HepG2 (cell line): ENCODE data around the gene CCDC154. TPM values are rescaled to one million over a fixed set of nuclear protein-coding genes. Genes with fewer than 3 reads are reported as not detected.

Experiments used
- DR1 ChIP-seq: sonication (generic); formaldehyde crosslinking; IDR thresholded peaks from 2 replicates; pipeline ENCODE4 v1.8.0; 2021; ENCODE audit warnings: mild to moderate bottlenecking, missing genetic modification reagents, inconsistent platforms
- GTF2F1 ChIP-seq: fragments of 150-350 bp; IDR thresholded peaks from 2 replicates; pipeline ENCODE4 v1.6.1; 2014; ENCODE audit warnings: low read length
- IRX3 ChIP-seq: sonication (generic); formaldehyde crosslinking; IDR thresholded peaks from 2 replicates; pipeline ENCODE4 v1.8.1; 2023; ENCODE audit warnings: mild to moderate bottlenecking, low read depth, missing genetic modification reagents, borderline replicate concordance
- MYC ChIP-seq: sonication (generic); formaldehyde crosslinking; IDR thresholded peaks from 2 replicates; pipeline ENCODE4 v1.9.0; 2021; ENCODE audit warnings: missing genetic modification reagents, borderline replicate concordance
- RXRB ChIP-seq: IDR thresholded peaks from 2 replicates; pipeline ENCODE4 v1.6.1; 2016; ENCODE audit warnings: borderline replicate concordance, missing genetic modification reagents, missing compliant biosample characterization
- SP2 ChIP-seq: sonication (generic); formaldehyde crosslinking; IDR thresholded peaks from 2 replicates; pipeline ENCODE4 v1.5.1; 2020; ENCODE audit warnings: mild to moderate bottlenecking, missing genetic modification reagents
- ZNF354B ChIP-seq: sonication (generic); formaldehyde crosslinking; IDR thresholded peaks from 2 replicates; pipeline ENCODE4 v1.8.0; 2022; ENCODE audit warnings: mild to moderate bottlenecking, missing genetic modification reagents
- ZNF446 ChIP-seq: sonication (generic); formaldehyde crosslinking; IDR thresholded peaks from 2 replicates; pipeline ENCODE4 v1.5.0; 2020; ENCODE audit warnings: mild to moderate bottlenecking, missing genetic modification reagents
- ZNF547 ChIP-seq: sonication (generic); formaldehyde crosslinking; IDR thresholded peaks from 2 replicates; pipeline ENCODE4 v1.5.1; 2020; ENCODE audit warnings: mild to moderate bottlenecking, missing genetic modification reagents
- ZNF562 ChIP-seq: sonication (generic); formaldehyde crosslinking; IDR thresholded peaks from 2 replicates; pipeline ENCODE4 v1.8.0; 2022; ENCODE audit warnings: missing genetic modification reagents, borderline replicate concordance
- ZNF572 ChIP-seq: sonication (generic); formaldehyde crosslinking; IDR thresholded peaks from 2 replicates; pipeline ENCODE4 v1.5.1; 2020; ENCODE audit warnings: mild to moderate bottlenecking, missing genetic modification reagents
- ZNF850 ChIP-seq: sonication (generic); formaldehyde crosslinking; conservative IDR thresholded peaks from 2 replicates; pipeline ENCODE4 v1.9.0; 2021; ENCODE audit warnings: mild to moderate bottlenecking, missing genetic modification reagents
- ZZZ3 ChIP-seq: sonication (generic); formaldehyde crosslinking; IDR thresholded peaks from 2 replicates; pipeline ENCODE4 v1.4.0; 2020; ENCODE audit warnings: missing genetic modification reagents, mild to moderate bottlenecking, borderline replicate concordance
- polyA plus RNA-seq, 8 experiments: library from polyadenylated mRNA; depleted of rRNA in 3 of 8; stranded (reverse) in 7 of 8; unstranded in 1 of 8; fragments of >200 nt; fragmentation: Illumina TruSeq in 4 of 8; extraction: Trizol in 4 of 8; gene quantifications; 2 replicates each; pipeline versions ENCODE4 v1.2.1 to v1.2.3, GENCODE V29; 2011 to 2016; ENCODE audit warnings: low read depth in 4 of 8, missing spikeins in 1 of 8, mixed read lengths in 1 of 8; ENCODE audit not compliant: insufficient read depth in 1 of 8
- total RNA-seq, 5 experiments: library from RNA; depleted of rRNA; stranded (reverse); fragments of >200 nt; fragmentation: Illumina TruSeq; extraction: Trizol; gene quantifications; 2 replicates each; pipeline ENCODE4 v1.2.3, GENCODE V29; 2016; ENCODE audit warnings: low read depth in 1 of 5
- TF ChIP-seq, protein P1 (sequence below): sonication (generic); formaldehyde crosslinking; IDR thresholded peaks from 2 replicates; pipeline ENCODE4 v1.5.0; 2020; ENCODE audit warnings: missing genetic modification reagents, mild to moderate bottlenecking, borderline replicate concordance
- TF ChIP-seq, protein P2 (sequence below): sonication (generic); formaldehyde crosslinking; IDR thresholded peaks from 2 replicates; pipeline ENCODE4 v1.5.1; 2020; ENCODE audit warnings: missing genetic modification reagents, mild to moderate bottlenecking, borderline replicate concordance
- TF ChIP-seq, protein P3 (sequence below): sonication (generic); formaldehyde crosslinking; IDR thresholded peaks from 2 replicates; pipeline ENCODE4 v1.8.0; 2022; ENCODE audit warnings: mild to moderate bottlenecking, missing genetic modification reagents, borderline replicate concordance
- TF ChIP-seq, protein P4 (sequence below): sonication (generic); formaldehyde crosslinking; IDR thresholded peaks from 2 replicates; pipeline ENCODE4 v1.4.0; 2020; ENCODE audit warnings: missing genetic modification reagents, borderline replicate concordance
- TF ChIP-seq, protein P5 (sequence below): sonication (generic); formaldehyde crosslinking; IDR thresholded peaks from 2 replicates; pipeline ENCODE4 v1.8.1; 2023; ENCODE audit warnings: mild to moderate bottlenecking, missing genetic modification reagents
- TF ChIP-seq, protein P6 (sequence below): sonication (generic); formaldehyde crosslinking; IDR thresholded peaks from 2 replicates; pipeline ENCODE4 v1.8.1; 2022; ENCODE audit warnings: mild to moderate bottlenecking, missing genetic modification reagents

The CCDC154 gene
- total and polyA plus RNA-seq, 2 of the 13 experiments (the other 11 are each of a cell fraction or from before 2014, with no cell fraction given), result 0.92 to 1.5 TPM

DNA sequence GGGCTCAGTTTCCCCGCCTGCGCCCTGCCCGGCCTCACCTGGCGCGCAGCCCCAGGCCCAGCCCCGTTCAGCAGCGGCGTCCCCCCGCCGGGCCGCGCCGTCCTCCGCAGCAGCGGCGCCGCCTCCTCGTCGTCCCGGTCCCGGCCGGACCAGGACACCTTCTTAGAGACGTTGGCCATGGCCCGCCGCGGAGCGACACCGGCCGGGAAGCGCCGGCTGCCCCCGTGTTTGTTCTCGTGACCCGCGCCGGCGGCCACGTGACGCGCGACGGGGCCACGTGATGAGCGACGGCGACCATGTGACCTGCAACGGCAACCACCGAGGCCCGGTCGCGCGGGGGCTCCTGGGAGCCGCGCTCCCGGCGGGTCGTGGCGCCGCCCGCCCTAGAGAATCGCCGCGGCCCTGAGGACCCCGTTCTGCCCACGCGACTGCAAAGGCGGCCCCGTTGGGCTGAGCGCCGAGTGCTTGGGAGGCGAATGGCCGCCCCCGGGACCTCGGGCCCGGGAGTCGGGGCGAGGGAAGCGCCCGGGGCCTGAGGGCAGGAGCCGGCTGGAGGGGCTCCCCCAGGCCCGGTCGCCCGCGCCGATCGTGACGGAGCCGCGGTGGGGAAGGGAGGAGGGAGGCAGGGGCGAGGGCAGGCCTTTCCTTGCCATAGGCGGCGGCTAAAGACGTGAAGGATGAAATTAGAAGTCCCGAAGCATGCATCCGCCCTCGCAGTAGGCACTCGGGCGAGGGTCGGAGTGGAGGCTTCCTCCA lies 30.6 kb upstream of the CCDC154 start, which contains the start of gene CLCN7 (continued):
- TF ChIP-seq ZNF850 (CRISPR knock-in tag) (no peak), SP2 (no peak), ZNF562 (CRISPR knock-in tag) (no peak), ZZZ3 (peak; percentile 87; the same call in 1 of the 2 replicates), ZNF572 (no peak), ZNF354B (0 out of 2 replicates have a peak, but pooled peaks have one; percentile 32), DR1 (CRISPR knock-in tag) (peak; percentile 87; the same call in 1 of the 2 replicates), ZNF547 (CRISPR knock-in tag) (peak; percentile 86), IRX3 (CRISPR knock-in tag) (no peak), ZNF446 (CRISPR knock-in tag) (no peak; the same call in 1 of the 2 replicates), MYC (peak; percentile 89), GTF2F1 (no peak), RXRB (CRISPR knock-in tag) (peak; percentile 61; the same call in 1 of the 2 replicates)
- TF ChIP-seq, protein P1, sequence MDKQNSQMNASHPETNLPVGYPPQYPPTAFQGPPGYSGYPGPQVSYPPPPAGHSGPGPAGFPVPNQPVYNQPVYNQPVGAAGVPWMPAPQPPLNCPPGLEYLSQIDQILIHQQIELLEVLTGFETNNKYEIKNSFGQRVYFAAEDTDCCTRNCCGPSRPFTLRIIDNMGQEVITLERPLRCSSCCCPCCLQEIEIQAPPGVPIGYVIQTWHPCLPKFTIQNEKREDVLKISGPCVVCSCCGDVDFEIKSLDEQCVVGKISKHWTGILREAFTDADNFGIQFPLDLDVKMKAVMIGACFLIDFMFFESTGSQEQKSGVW (CRISPR knock-in tag), result 0 out of 2 replicates have a peak, but pooled peaks have one; percentile 26
- TF ChIP-seq, protein P2, sequence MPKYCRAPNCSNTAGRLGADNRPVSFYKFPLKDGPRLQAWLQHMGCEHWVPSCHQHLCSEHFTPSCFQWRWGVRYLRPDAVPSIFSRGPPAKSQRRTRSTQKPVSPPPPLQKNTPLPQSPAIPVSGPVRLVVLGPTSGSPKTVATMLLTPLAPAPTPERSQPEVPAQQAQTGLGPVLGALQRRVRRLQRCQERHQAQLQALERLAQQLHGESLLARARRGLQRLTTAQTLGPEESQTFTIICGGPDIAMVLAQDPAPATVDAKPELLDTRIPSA (CRISPR knock-in tag), result peak; percentile 63; the same call in 1 of the 2 replicates
- TF ChIP-seq, protein P3, sequence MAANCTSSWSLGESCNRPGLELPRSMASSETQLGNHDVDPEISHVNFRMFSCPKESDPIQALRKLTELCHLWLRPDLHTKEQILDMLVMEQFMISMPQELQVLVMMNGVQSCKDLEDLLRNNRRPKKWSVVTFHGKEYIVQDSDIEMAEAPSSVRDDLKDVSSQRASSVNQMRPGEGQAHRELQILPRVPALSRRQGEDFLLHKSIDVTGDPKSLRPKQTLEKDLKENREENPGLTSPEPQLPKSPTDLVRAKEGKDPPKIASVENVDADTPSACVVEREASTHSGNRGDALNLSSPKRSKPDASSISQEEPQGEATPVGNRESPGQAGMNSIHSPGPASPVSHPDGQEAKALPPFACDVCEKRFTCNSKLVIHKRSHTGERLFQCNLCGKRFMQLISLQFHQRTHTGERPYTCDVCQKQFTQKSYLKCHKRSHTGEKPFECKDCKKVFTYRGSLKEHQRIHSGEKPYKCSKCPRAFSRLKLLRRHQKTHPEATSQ (CRISPR knock-in tag), result 0 out of 2 replicates have a peak, but pooled peaks have one; percentile 10
- TF ChIP-seq, protein P4, sequence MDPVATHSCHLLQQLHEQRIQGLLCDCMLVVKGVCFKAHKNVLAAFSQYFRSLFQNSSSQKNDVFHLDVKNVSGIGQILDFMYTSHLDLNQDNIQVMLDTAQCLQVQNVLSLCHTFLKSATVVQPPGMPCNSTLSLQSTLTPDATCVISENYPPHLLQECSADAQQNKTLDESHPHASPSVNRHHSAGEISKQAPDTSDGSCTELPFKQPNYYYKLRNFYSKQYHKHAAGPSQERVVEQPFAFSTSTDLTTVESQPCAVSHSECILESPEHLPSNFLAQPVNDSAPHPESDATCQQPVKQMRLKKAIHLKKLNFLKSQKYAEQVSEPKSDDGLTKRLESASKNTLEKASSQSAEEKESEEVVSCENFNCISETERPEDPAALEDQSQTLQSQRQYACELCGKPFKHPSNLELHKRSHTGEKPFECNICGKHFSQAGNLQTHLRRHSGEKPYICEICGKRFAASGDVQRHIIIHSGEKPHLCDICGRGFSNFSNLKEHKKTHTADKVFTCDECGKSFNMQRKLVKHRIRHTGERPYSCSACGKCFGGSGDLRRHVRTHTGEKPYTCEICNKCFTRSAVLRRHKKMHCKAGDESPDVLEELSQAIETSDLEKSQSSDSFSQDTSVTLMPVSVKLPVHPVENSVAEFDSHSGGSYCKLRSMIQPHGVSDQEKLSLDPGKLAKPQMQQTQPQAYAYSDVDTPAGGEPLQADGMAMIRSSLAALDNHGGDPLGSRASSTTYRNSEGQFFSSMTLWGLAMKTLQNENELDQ (CRISPR knock-in tag), result no peak
- TF ChIP-seq, protein P5, sequence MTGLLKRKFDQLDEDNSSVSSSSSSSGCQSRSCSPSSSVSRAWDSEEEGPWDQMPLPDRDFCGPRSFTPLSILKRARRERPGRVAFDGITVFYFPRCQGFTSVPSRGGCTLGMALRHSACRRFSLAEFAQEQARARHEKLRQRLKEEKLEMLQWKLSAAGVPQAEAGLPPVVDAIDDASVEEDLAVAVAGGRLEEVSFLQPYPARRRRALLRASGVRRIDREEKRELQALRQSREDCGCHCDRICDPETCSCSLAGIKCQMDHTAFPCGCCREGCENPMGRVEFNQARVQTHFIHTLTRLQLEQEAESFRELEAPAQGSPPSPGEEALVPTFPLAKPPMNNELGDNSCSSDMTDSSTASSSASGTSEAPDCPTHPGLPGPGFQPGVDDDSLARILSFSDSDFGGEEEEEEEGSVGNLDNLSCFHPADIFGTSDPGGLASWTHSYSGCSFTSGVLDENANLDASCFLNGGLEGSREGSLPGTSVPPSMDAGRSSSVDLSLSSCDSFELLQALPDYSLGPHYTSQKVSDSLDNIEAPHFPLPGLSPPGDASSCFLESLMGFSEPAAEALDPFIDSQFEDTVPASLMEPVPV, result peak; percentile 91; the same call in 1 of the 2 replicates
- TF ChIP-seq, protein P6, sequence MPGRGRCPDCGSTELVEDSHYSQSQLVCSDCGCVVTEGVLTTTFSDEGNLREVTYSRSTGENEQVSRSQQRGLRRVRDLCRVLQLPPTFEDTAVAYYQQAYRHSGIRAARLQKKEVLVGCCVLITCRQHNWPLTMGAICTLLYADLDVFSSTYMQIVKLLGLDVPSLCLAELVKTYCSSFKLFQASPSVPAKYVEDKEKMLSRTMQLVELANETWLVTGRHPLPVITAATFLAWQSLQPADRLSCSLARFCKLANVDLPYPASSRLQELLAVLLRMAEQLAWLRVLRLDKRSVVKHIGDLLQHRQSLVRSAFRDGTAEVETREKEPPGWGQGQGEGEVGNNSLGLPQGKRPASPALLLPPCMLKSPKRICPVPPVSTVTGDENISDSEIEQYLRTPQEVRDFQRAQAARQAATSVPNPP (CRISPR knock-in tag), result peak; percentile 69; the same call in 1 of the 2 replicates
